PC-3 (cell line): ENCODE results near the gene DOK7.

Experiments used
- CTCF ChIP-seq: fragments of 300-600 bp; sonication (generic); conservative IDR thresholded peaks from 2 replicates; pipeline ENCODE4 v1.5.1; 2017; ENCODE audit warnings: antibody characterized with exemption, low read depth, mild to moderate bottlenecking, low read length
- EZH2 ChIP-seq: fragments of 300-600 bp; sonication (generic); IDR thresholded peaks from one replicate; pipeline ENCODE4 v1.6.1; 2017; ENCODE audit warnings: antibody characterized with exemption, mild to moderate bottlenecking, low read length; ENCODE audit not compliant: unreplicated experiment

GRCh38 chr4:3464911-3465697 lies 2.0 kb downstream of the DOK7 start:
- TF ChIP-seq CTCF (no peak), EZH2 (no peak)
